ENCODE data around the gene TMEM256. TPM values are rescaled to one million over a fixed set of nuclear protein-coding genes. Genes with fewer than 3 reads are reported as not detected.

The TMEM256 gene
- total RNA-seq, 1 experiment from 2014 or later = 40.2 TPM

DNA sequence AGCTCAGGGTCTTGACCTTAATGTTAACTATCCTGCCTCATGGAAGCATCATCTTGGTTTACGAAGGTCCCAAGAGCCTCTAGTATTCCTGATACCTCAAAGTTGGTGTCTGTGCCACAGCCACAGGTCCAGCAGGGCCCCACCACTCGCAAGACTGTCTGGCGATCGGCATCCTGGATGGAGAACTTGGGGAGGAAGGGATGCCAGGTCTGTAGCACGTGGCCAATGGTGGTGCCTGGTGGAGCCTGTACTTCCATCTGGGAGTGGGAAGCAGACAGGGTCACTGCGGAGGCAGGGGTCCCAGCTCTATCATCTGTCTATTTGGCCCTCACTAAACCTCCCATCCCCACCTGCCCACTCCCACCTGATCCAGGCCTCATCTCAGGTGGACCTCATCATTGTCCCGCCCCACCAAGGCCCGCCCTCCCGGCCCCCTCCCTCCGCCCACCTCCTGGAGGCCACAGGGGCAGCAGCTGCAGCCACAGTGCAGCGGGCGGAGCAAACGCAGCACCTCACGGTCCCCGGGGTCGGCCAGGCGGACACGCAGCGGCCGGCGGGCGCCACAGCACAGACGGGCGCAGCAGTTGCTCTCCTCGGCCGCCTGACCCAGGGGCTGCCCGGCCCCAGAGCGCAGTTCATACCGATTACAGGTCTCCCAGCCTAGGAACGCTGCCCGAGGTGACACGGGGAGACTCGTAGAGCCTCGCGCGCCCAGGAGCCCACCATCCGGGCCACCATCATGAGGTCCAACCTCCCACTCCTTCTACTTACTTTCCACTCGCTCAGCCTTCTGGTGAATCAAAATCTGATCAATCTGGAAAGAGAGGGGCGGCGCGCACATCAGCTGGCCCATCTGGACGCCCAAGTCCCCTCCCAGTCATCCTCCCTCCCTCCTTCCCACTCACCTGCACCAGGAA is 10.9 kb downstream of the TMEM256 start:
- intact Hi-C loops (cut with micrococcal nuclease; ENCODE audit: unreplicated experiment) = no loop called here
- H3K4me3 ChIP-seq (ENCODE audit: low read depth, low read length) = peak overlapping the region; percentile 60
- Mint-ChIP-seq H3K4me3 (ENCODE audit: unreplicated experiment) (peak overlapping the region; percentile 76), H3K27me3 (ENCODE audit: insufficient read depth, unreplicated experiment) (no peaks in the 10 kb centered on the region), H3K36me3 (ENCODE audit: insufficient read depth, unreplicated experiment) (no peaks in the 10 kb centered on the region), H3K9me3 (ENCODE audit: unreplicated experiment) (no peaks in the 10 kb centered on the region), H3K4me1 (ENCODE audit: low read depth, unreplicated experiment) (no peaks in the 10 kb centered on the region), H3K27ac (ENCODE audit: unreplicated experiment) (no peak overlapping the region)
- no TSS peak for BruUV-seq (replicated peaks)
- ChIA-PET CTCF (no interaction called here), POLR2A (no interaction called here)
- no peaks in the 10 kb centered on the region for H3K27me3 ChIP-seq (replicated peaks; ENCODE audit: control insufficient read depth, insufficient read depth, low read length)
- H3K36me3 ChIP-seq (ENCODE audit: control insufficient read depth, insufficient read depth, low read length) = no peaks in the 10 kb centered on the region
- no peak for TF ChIP-seq CTCF (IDR thresholded peaks at IDR 0.05; ENCODE audit: insufficient read depth in 1 of 2, low read depth in 1 of 2, low read length in 1 of 2, severe bottlenecking in 1 of 2, unreplicated experiment in 1 of 2)
- no peaks in the 10 kb centered on the region for H3K9me3 ChIP-seq
- peaks cover 3% of the 10 kb centered on the region; the same call in 1 of the 2 replicates for H3K4me1 ChIP-seq
- DNase-seq = no peak

GRCh38 chr17:7391307-7391706 is 12.6 kb downstream of the TMEM256 start:
- no peak for TF ChIP-seq CTCF (IDR thresholded peaks at IDR 0.05; ENCODE audit: insufficient read depth in 1 of 2, low read depth in 1 of 2, low read length in 1 of 2, severe bottlenecking in 1 of 2, unreplicated experiment in 1 of 2)
- no peaks in the 10 kb centered on the region for H3K27me3 ChIP-seq (replicated peaks; ENCODE audit: control insufficient read depth, insufficient read depth, low read length)
- Mint-ChIP-seq H3K27ac (ENCODE audit: unreplicated experiment) (no peak overlapping the region), H3K9me3 (ENCODE audit: unreplicated experiment) (no peaks in the 10 kb centered on the region), H3K4me1 (ENCODE audit: low read depth, unreplicated experiment) (no peaks in the 10 kb centered on the region), H3K27me3 (ENCODE audit: insufficient read depth, unreplicated experiment) (no peaks in the 10 kb centered on the region), H3K4me3 (ENCODE audit: unreplicated experiment) (no peak overlapping the region), H3K36me3 (ENCODE audit: insufficient read depth, unreplicated experiment) (no peaks in the 10 kb centered on the region)
- no peak for DNase-seq
- no TSS peak for BruUV-seq (replicated peaks)
- POLR2A ChIA-PET = no interaction called here
- peaks cover 3% of the 10 kb centered on the region; the same call in 1 of the 2 replicates for H3K4me1 ChIP-seq
- H3K36me3 ChIP-seq (ENCODE audit: control insufficient read depth, insufficient read depth, low read length) = no peaks in the 10 kb centered on the region
- CTCF ChIA-PET = no interaction called here
- intact Hi-C loops (cut with micrococcal nuclease; ENCODE audit: unreplicated experiment) = no loop called here
- no peak overlapping the region for H3K4me3 ChIP-seq (ENCODE audit: low read depth, low read length)
- H3K9me3 ChIP-seq = no peaks in the 10 kb centered on the region

GRCh38 chr17:7389924-7390910 is 13.7 kb downstream of the TMEM256 start:
- Histone ChIP-seq H3K9me3 (no peaks in the 10 kb centered on the region), H3K4me3 (ENCODE audit: low read depth, low read length) (no peak overlapping the region), H3K4me1 (peaks cover 2% of the 10 kb centered on the region; the same call in 1 of the 2 replicates), H3K27me3 (replicated peaks; ENCODE audit: control insufficient read depth, insufficient read depth, low read length) (no peaks in the 10 kb centered on the region), H3K36me3 (ENCODE audit: control insufficient read depth, insufficient read depth, low read length) (no peaks in the 10 kb centered on the region)
- Mint-ChIP-seq H3K36me3 (ENCODE audit: insufficient read depth, unreplicated experiment) (no peaks in the 10 kb centered on the region), H3K9me3 (ENCODE audit: unreplicated experiment) (no peaks in the 10 kb centered on the region), H3K4me3 (ENCODE audit: unreplicated experiment) (no peak overlapping the region), H3K27ac (ENCODE audit: unreplicated experiment) (no peak overlapping the region), H3K27me3 (ENCODE audit: insufficient read depth, unreplicated experiment) (no peaks in the 10 kb centered on the region), H3K4me1 (ENCODE audit: low read depth, unreplicated experiment) (no peaks in the 10 kb centered on the region)
- no TSS peak for BruUV-seq (replicated peaks)
- ChIA-PET CTCF (no interaction called here), POLR2A (interaction anchor here (0.6 kb wide), 1 partner anchor 231 kb away, joined by 5 read pairs; no protein-coding TSS in a partner anchor)
- intact Hi-C loops (cut with micrococcal nuclease; ENCODE audit: unreplicated experiment) = no loop called here
- TF ChIP-seq CTCF (IDR thresholded peaks at IDR 0.05; ENCODE audit: insufficient read depth in 1 of 2, low read depth in 1 of 2, low read length in 1 of 2, severe bottlenecking in 1 of 2, unreplicated experiment in 1 of 2) = no peak
- no peak for DNase-seq

Data from Caco-2 (cell line).